ENCODE data around the gene HDX.
"Not testable (repeated sequence)": the region's sequence is repeated elsewhere in the genome, so short reads cannot be mapped to it uniquely, and the experiment has no call there.

Gene HDX, protein sequence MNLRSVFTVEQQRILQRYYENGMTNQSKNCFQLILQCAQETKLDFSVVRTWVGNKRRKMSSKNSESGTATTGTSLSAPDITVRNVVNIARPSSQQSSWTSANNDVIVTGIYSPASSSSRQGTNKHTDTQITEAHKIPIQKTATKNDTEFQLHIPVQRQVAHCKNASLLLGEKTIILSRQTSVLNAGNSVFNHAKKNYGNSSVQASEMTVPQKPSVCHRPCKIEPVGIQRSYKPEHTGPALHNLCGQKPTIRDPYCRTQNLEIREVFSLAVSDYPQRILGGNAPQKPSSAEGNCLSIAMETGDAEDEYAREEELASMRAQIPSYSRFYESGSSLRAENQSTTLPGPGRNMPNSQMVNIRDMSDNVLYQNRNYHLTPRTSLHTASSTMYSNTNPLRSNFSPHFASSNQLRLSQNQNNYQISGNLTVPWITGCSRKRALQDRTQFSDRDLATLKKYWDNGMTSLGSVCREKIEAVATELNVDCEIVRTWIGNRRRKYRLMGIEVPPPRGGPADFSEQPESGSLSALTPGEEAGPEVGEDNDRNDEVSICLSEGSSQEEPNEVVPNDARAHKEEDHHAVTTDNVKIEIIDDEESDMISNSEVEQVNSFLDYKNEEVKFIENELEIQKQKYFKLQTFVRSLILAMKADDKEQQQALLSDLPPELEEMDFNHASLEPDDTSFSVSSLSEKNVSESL

DNA sequence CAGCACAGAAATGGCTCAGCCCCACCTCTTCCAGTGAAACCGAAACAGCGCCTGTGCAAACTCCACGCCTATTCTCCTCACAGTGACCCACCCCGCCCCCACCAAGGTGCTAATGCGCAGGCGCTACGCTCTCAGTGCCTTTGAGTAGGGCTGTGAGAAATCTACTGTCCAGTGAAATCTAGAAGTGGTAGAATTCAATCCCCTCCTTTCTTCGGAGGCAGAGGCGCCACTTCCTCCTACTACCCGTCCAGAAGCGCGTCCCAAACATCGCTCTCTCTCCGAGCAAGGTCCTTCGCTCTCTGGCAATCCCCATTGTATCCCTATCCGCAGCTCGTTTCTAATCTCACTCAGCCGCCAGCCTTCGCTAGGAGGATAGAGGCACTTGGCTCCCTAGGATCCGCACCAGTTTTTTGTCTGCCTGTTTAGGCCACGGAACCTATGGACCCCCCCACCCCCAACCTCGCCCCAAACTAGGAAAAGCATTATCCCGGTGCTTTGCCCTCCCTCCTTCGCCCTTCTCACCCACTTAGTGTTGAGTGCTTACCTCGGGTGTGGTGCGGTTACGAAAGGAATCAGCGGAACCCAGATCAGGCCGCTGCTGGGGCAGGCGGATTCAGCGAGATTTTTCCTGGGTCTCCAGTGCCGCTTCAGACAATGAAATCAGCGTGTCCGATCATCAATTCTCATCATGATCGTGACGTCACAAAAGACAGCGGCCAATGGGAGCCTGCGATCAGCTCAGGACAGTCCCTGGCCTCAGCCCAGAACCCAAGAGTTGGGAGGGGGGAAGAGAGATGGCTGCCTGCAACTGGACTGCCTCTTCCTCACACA is at the start of gene HDX:
Gene HDX, minus strand, starts transcription at position 656 of the 831 bp plus-strand sequence. CDS start 27,056 bp downstream, outside the sequence.
- peak; percentile 92 for DNase-seq

DNA sequence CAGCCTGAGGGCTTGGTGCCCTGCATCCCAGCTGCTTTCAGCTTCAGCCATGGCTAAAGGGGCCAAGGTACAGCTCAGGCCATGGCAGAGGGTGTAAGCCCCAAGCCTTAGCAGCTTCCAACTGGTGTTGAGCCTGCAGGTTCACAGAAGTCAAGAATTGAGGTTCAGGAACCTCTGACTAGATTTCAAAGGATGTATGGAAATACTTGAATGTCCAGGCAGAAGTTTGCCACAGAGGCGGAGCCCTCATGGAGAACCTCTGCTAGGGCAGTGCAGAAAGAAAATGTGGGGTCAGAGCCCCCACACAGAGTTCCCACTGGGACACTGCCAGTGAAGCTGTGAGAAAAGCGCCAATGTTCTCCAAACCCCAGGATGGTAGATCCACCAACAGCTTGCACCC is 39.1 kb upstream of the HDX start:
- not testable (repeated sequence) for DNase-seq

DNA sequence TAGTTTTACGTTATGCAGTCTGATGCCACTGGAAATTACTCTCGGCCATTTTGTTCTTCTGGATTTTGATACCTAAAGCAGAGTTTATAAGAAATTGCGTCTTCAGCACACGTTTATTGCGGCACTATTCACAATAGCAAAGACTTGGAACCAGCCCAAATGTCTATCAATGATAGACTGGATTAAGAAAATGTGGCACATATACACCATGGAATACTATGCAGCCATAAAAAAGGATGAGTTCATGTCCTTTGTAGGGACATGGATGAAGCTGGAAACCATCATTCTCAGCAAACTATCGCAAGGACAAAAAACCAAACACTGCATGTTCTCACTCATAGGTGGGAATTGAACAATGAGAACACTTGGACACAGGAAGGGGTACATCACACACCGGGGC is 35.4 kb upstream of the HDX start:
- DNase-seq, result not testable (repeated sequence)

DNA sequence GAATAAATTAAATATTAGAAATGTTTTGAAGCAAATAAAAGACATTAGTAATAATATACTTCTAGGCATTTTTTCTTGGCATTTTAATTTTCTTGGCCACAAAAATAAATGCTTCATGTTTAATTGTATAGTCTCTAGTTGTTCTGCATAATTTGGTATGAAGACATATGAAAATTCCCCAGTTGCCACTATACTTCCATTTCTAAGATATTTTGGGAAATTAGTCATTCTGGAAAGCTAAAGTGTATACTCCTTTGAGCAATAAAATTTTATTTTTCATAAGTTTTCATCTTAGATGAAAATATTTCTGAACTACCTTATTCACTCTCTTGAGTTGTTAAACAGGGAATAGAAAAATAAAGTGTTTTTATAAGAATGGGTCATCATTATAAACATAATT is 13.8 kb downstream of the HDX start:
- no peak for DNase-seq

DNA sequence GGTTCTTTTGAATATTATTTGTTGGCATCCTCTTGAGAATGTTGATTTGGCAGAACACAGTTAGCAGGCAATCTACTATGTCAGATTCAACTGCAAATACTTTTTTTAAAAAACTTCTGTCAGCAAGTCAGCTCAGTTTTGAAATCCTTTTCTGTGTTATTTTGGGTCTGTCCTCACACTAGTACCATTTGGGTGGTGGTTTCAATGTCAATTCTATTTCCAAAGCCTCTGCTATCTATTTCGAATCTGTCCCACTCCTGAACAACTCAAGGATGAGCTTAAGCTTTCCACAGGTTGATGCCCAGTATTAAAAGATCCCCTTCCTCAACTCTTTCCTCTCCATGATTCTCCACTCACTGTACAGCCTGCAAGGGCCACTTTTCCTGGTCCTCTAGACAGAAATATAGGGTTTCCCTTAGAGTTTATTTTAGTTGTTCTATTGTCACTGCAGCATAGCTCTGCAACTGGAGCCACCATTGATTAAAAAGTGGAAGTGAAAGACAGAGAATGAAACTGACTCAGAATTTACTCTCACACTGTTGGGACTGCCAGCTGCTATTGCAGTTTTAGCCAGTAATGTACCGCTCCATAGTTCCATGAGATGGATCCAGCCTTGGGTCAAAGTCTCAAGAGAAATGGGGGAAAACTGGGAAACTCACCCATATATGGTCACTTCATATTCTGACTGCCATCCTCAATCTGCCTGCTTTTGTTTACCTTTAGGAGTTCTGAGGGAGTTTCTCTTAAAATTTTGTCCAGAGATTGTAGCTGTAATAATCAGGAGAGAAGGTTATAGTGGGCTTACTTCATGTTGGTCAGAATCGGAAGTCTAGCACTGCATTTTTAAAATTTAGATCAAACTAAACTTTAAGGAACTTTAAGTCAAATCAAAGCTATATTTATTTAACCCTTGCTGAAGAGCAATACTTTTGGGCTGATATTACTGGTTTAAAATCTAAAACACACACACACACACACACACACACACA is 14.6 kb downstream of the HDX start:
- DNase-seq, result no peak

DNA sequence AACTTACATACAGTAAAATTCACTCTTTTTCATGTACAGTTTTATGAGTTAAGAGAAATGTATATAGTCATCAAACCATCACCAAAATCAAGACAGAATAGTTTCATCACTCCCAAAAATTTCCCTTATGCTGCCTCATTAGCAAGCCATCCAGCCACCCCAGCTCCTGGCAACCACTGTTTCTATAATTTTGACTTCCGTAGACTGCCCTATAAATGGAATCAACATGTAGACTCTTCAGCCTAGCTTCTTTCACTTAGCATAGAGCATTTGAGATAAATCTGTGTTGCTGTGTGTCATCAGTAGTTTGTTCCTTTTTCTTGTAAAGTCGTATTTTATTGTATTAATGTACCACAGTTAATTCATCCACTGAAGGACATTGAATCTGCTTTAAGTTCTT is 23.2 kb downstream of the HDX start:
- DNase-seq, result no peak

DNA sequence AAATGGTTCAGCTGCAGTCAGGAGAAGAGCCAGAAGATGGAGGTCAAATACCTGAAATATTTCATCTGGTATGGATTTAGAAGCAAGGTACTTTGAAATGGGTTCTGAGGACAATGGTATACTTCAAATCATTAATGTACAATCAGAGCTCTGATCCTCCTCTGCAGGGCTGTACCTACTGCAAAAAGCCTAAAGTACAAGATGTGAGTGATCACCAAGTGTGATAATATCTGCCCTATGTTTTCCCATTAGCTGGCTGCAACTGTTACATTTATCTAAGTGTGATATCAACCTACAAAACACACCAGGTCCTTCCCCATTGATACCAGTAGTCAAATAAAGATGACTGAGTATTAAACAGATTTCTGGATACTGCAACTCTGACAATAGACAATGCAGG is 25.1 kb downstream of the HDX start:
- no peak for DNase-seq

DNA sequence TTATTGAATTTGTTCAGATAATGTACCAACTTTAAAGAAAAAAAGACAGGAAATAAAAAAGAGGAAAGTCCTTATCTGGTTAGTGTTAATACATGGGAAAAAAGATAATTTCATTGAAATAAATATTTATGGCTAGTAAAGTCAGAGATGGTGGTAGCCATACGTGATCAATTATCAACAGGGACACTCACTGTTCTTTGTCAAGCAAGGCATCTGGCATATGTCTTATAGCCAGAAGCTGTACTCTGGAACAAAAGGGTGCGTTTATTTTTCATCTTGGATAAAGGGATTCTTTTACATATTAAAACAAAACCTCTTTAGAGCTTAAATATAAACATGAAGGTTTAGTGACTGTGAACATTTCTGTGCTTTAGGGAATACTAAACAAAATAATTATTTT is 26.7 kb downstream of the HDX start:
- DNase-seq, result no peak

DNA sequence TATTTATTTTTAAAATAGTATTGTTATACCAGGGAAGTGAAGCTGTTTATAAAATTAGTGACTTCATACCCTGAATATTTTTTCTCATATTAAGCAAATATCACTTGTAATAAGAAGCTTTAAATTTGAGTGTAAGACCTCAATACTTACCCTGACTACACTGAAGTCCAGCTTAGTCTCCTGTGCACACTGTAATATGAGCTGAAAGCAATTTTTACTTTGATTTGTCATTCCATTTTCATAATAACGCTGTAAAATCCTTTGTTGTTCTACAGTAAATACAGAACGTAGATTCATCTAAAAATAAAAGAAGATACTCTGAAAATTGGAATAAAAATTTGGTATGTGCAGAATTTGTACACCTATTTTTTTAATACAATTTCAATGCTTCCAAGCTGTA is 27.2 kb downstream of the HDX start:
- no peak for DNase-seq

DNA sequence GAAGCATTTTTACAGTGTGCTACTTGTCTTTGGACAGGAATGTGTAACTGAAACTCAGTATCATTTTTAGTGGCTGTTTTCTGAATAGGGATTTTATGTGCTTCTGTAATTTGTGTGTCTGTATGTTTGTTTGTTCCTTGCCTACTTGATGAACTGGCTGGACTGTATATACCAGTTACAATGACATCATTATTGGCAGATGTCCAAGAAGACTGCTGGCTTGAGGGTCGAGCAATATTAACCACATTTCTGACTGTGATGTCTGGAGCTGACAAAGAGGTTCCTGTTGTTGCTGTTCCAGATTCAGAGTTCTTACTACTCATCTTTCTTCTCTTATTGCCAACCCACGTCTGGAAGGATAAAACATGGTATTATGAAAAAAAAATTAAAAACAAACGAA is 33.0 kb downstream of the HDX start:
- DNase-seq, result peak; percentile 55

DNA sequence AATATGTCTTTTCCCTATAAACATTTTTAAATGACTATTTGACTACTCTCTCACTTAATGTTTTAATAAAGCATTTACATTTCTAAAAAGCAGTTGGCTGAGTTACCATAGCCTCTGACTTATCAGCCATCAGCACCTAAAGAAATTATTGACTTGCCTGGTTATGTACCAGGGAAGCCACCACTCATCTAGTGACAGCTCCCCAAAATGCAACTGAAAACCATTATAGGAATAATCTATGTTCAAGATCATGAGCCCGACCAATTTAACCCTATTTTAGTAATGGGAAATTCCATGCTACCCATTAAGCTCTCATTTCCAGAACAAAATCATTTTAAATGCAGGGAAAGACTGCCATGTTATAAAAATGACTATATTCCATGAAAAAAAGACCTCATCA is 34.4 kb downstream of the HDX start:
- no peak for DNase-seq

DNA sequence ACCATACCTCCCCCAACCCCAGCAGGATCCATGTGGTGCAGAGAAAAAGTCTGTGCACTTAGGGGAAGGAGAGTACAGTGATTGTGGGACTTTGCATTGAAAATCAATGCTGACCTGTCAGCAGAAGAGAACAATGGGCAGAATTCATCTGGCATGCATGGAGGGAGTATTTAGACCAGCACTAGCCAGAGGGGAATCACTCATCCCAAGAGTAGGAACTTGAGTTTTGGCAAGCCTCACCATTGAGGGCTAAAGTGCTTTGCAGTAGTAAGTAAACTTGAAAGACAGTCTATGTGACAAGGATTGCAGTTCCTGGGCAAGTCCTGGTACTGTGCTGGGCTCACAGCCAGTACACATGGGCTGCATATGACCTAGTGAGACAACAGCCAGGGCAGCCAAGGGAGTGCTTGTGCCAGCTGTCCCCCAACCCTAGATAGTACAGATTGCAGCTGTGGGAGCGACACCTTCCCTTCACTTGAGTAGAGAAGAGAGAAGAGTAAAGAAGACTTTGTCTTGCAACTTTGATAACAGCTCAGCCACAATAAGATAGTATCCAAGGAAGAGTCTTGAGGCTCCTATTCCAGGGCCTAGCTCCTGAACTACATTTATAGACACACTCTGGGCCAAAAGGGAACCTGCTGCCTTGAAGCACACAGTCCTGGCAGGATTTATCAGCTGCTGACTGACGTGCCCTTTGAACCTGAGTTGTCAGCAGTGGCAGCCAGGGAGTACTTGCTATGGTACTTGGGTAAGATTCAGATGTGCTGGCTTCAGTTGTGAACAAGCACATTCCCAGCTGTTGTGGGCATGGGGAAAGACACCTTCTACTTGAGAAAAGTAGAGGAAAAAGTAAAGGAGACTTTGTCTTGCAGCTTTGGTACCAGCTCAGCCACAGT is 48.7 kb downstream of the HDX start:
- no peak for DNase-seq

DNA sequence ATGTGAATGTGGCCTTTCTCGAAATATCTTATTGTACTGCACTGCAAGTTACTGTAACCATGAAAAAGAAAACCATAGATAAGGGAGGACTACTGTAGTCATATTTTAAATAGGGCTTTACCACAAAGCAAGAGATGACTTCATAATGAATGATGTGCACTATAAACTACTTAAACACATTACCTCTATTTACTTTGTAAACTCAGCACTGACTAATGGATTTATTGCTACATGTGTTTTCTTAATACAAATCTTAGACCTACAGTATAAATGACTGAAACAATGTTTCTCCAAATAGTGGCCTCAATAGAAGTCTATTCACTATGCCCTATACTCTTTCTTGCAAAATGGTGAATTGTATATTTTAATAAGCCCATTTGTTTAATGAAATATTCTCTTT is 61.1 kb downstream of the HDX start:
- DNase-seq, result no peak

DNA sequence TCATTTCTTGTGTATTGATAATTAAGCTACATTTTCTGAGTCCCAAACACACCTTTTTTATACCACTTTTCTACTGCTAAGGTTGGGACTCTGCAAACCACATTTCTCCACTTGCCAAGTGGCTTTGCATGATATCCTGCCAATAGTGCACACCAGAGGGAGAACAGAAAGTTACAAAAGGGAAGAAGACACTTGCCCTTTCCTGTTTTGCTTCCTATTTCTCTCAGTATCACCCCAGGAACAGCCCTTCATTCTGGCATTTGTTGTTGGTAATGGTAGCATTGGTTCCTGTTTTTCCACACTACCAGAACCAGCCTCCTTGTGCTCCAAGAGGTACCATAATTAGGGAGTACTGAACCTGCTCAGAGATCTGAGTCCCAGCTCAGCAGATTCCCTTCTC is 87.1 kb downstream of the HDX start:
- DNase-seq, result no peak

DNA sequence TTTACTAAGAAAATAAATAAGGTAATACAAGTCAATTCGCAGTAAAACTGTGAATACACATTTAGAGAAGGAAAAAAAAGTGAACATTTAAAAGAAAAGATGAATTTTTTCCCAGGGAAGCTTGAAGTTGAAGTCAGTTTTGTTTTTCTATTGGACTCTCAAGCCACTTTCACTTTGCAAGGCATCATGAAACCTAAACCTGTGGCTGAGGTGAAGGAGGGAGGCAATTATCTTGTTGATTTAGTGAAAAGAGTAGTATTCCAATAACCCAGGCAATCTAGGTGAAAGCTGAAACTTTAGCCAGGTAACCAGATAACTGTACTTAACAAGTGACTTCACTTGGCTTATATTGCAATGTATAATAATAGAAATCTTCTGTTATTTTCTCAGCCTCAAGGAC is 138.6 kb downstream of the HDX start:
- no peak for DNase-seq

DNA sequence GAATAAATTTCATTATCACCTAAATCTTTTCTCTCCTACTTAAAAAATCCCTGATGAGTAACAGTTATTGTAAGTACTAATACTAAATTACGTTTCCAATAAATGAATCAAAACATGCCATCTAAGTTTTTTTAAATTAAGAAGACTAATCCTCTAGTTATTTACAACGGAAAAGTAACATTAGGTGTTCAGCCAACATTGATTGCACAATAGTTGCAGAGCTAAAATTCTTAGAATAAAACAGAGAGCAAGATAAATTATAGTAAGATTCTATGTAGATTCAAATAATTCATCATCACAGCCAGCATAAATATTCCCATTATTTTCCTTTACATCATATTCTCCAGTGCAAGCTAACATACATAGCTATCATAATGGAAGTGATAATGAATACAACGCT is 139.2 kb downstream of the HDX start:
- DNase-seq, result no peak

DNA sequence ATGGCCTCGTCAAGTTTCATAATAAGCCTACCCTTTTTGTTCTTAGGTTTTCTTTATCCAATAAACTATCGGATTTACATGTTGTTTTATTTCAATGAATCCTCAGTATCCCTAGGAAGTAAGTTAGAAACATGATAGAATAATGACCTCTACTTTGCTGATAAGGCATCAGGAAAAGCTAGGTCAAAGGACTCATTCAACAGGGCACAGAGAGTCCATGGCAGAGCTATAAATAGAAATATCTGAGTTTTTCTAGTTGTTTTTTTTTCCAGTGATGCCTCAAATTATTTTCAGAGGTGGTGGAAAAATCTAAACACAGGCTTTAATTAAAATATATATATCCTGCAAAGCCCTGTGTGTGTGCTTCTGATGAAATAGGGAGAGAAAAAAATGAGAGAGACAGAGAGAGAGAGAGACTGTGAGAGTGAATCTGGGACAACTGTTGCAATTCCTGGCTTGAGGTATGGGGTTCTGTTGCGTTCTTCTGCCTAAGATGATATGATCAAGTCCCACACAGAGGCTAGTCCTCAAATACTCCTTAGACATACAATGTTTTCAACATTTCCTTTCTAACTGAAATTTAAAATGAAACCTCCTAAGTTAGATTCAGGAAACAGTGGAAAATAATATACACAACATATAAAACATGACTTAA is 139.9 kb downstream of the HDX start:
- no peak for DNase-seq

DNA sequence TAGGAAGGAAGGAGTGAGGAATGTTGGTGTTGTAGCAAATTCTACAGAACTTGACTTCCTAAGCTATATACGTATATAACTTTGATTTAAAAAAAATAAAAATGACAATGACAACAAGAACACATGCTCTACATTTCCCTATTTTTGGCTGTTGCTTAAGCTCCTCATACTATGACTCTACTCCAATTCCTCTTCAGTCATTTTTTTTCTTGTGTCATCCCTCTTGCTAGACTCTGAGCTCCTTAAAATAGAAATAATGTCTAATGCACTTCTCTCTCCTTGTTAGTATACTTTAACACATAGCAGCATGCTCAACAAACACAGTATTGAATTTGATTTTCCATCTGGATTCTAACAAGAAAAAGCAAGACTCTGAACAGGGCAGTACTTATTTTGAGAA is 144.0 kb downstream of the HDX start:
- no peak for DNase-seq

DNA sequence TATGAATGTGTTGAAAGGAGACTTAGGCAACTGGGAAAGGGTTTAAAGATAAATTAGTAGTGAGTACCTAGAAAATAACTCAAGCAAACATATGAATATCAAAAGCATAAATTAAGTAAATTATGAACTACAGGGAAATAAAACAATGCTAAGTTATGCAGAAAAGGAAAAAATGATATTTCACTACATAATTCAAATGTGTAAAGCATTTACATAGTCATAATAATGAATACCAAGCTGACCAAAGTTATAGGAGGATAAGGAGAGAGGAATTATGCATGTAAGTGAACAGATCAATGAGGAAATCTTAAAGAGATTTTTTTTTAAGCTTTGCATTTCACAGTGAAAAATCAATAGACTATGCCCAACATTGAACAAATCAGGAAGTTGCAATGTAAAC is 145.0 kb downstream of the HDX start:
- DNase-seq, result no peak

DNA sequence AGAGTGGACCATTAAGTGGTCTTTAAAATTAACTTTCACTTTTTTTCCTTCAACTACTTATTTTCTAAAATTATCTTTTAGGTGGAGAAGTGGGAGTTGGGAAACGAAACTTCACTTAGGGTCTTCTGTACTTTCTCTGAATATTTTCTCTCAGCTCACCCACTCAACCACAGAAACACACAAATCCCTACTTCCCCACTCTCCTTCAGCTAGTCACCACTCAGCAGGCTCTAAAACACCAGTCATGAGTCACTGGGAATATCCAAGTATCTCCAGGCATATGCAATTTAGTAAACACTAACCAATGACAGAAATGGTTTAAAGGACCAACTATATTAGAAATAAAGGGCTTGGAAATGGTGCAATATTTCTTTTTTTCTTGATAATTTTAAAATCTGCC is 161.3 kb downstream of the HDX start:
- no peak for DNase-seq

Data from NCI-H82 (cell line).